Liver (tissue), 3 donors: ENCODE results near the gene CTNNBL1.

Experiments used
- CTCF ChIP-seq: fragments of 150-350 bp; IDR thresholded peaks from 2 replicates; pipeline ENCODE4 v1.5.1; 2017; ENCODE audit warnings: improper control_type of control experiment, low read depth, low read length; ENCODE audit not compliant: missing input control
- GABPA ChIP-seq, 2 donors: IDR thresholded peaks in 1 of 2; conservative IDR thresholded peaks in 1 of 2; 2 replicates each; pipeline ENCODE4 v1.6.1; 2016; ENCODE audit warnings: antibody characterized with exemption in 2 of 2, mild to moderate bottlenecking in 1 of 2, moderate library complexity in 1 of 2
- RAD21 ChIP-seq, 2 donors: IDR thresholded peaks; 2 replicates each; pipeline ENCODE4 v1.6.1; 2016; ENCODE audit warnings: antibody characterized with exemption in 2 of 2, mild to moderate bottlenecking in 2 of 2
- RXRA ChIP-seq, 2 donors: IDR thresholded peaks; 2 replicates each; pipeline ENCODE4 v1.6.1; 2017 to 2018; ENCODE audit warnings: antibody characterized with exemption in 2 of 2, mild to moderate bottlenecking in 1 of 2
- SP1 ChIP-seq: IDR thresholded peaks from 2 replicates; pipeline ENCODE4 v1.6.1; 2018; ENCODE audit warnings: antibody characterized with exemption, mild to moderate bottlenecking
- TAF1 ChIP-seq: conservative IDR thresholded peaks from 2 replicates; pipeline ENCODE4 v1.6.1; 2016; ENCODE audit warnings: antibody characterized with exemption, mild to moderate bottlenecking
- TF ChIP-seq, protein P1 (sequence below): IDR thresholded peaks from 2 replicates; pipeline ENCODE4 v1.6.1; 2016; ENCODE audit warnings: antibody characterized with exemption
- donor health status: healthy.
- donor health status: healthy.

DNA sequence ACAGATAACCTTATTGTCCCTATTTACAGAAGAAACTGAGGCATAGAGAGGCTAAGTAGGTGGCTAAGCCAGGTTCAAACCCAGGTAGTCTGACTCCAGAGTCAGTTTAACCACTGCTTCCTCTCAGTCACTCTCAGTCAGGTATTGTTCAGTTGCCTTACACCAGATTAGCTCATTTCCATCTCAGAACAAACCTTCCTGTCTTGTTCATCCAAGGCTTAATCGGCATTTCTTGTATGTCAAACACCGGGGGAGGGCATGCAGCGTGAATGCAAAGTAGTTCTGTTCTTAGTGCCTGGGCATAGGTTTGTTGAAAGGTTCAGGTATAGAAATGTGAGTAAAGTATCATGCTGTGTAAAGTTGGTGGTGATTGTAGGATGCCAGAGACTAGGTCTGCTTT lies 51.7 kb downstream of the CTNNBL1 start:
- TF ChIP-seq, protein P1, sequence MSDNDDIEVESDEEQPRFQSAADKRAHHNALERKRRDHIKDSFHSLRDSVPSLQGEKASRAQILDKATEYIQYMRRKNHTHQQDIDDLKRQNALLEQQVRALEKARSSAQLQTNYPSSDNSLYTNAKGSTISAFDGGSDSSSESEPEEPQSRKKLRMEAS = no peak
- TF ChIP-seq CTCF (no peak), GABPA (IDR thresholded peaks at IDR 0.05 in 1 of 2, conservative IDR thresholded peaks at IDR 0.05 in 1 of 2) (no peak), TAF1 (no peak), RXRA (IDR thresholded peaks at IDR 0.05) (no peak), SP1 (no peak), RAD21 (IDR thresholded peaks at IDR 0.05) (no peak)
